HepG2 (cell line): ENCODE data around the gene OBSL1. TPM values are rescaled to one million over a fixed set of nuclear protein-coding genes. Genes with fewer than 3 reads are reported as not detected.
A peak's percentile ranks its signal among the peaks of the same experiment; 100 is the strongest.

Experiments
- ATAC-seq: fragments of 200-7000 bp; cut with Tn5 transposase; 3 replicates; pipeline ENCODE4 v1.9.1; 2020; ENCODE audit warnings: mild to moderate bottlenecking, moderate library complexity
- BruUV-seq: library from RNA; stranded (reverse); fragments of 400-500 nt; replicated peaks from 2 replicates; lab custom pipeline; 2021; lab: Mats Ljungman, UMichigan
- CTCF ChIA-PET: fragments of 300-600 bp; formaldehyde crosslinking; extraction: SDS; loops from one replicate; lab custom pipeline; 2021; ENCODE audit warnings: low total read pairs, inconsistent platforms, low intra/inter-chr PET ratio; lab: Yijun Ruan, JAX
- POLR2A ChIA-PET: fragments of 350-600 bp; sonication (Branson Sonifier 250); formaldehyde crosslinking; loops from one replicate; lab custom pipeline; 2020; ENCODE audit warnings: antibody characterized with exemption, inconsistent platforms; lab: Yijun Ruan, JAX
- DNase-seq: peaks from one replicate; pipeline ENCODE4 v3.0.0-alpha.2; 2015; ENCODE audit warnings: low spot score
- FAIRE-seq: peaks from 3 replicates; lab custom pipeline; 2011; peaks lifted over from hg19 to GRCh38; lab: Jason Lieb, UNC
- H2AFZ ChIP-seq: one replicate; pipeline ENCODE4 v1.6.1; 2011; ENCODE audit warnings: low read length, inconsistent platforms
- H3K27ac ChIP-seq: fragments of 300-600 bp; 3 replicates; pipeline ENCODE4 v1.8.0; 2011; ENCODE audit warnings: mixed run types, mild to moderate bottlenecking, mixed read lengths, low read length, inconsistent platforms; ENCODE audit not compliant: insufficient read depth; ENCODE audit errors: extremely low read length
- H3K27me3 ChIP-seq, 2 experiments: fragments of 200-600 bp in 1 of 2; 2 replicates in 1 of 2; 3 replicates in 1 of 2; pipeline versions ENCODE4 v1.6.0 to v1.8.0; 2011; ENCODE audit warnings: low read length in 2 of 2, mild to moderate bottlenecking in 2 of 2, moderate library complexity in 2 of 2, inconsistent platforms in 1 of 2; ENCODE audit not compliant: insufficient read depth in 2 of 2, control insufficient read depth in 1 of 2
- H3K36me3 ChIP-seq, 2 experiments: fragments of 200-600 bp in 1 of 2; replicated peaks in 1 of 2; 2 replicates in 1 of 2; 3 replicates in 1 of 2; pipeline versions ENCODE4 v1.5.1 to v1.8.0; 2011; ENCODE audit warnings: low read length in 2 of 2, inconsistent platforms in 1 of 2; ENCODE audit not compliant: insufficient read depth in 2 of 2, control insufficient read depth in 1 of 2
- H3K4me1 ChIP-seq: 2 replicates; pipeline ENCODE4 v1.5.1; 2012; ENCODE audit warnings: low read length, inconsistent platforms; ENCODE audit not compliant: insufficient read depth
- H3K4me2 ChIP-seq: 2 replicates; pipeline ENCODE4 v1.6.0; 2011; ENCODE audit warnings: low read depth, low read length, inconsistent platforms
- H3K4me3 ChIP-seq, 3 experiments: fragments of 200-600 bp in 1 of 3; sonication (generic), shearing (Covaris generic) in 1 of 3; replicated peaks in 1 of 3; 2 replicates each; pipeline ENCODE4 v1.5.1; 2011 to 2016; ENCODE audit warnings: low read length in 3 of 3, inconsistent platforms in 2 of 3, low read depth in 2 of 3, mild to moderate bottlenecking in 2 of 3, control low read depth in 1 of 3, mixed read lengths in 1 of 3; ENCODE audit not compliant: insufficient read depth in 1 of 3
- H3K79me2 ChIP-seq: one replicate; pipeline ENCODE4 v1.6.1; 2011; ENCODE audit warnings: low read length, inconsistent platforms; ENCODE audit not compliant: insufficient read depth
- H3K9ac ChIP-seq: 2 replicates; pipeline ENCODE4 v1.6.0; 2011; ENCODE audit warnings: mild to moderate bottlenecking, low read depth, low read length, inconsistent platforms; ENCODE audit not compliant: insufficient read depth
- H3K9me3 ChIP-seq: 2 replicates; pipeline ENCODE4 v1.5.1; 2012; ENCODE audit warnings: mild to moderate bottlenecking, low read length
- H4K20me1 ChIP-seq: 2 replicates; pipeline ENCODE4 v1.6.0; 2011; ENCODE audit warnings: inconsistent platforms, mild to moderate bottlenecking, low read length, moderate library complexity; ENCODE audit not compliant: insufficient read depth
- EZH2 ChIP-seq: conservative IDR thresholded peaks from 2 replicates; pipeline ENCODE4 v1.6.1; 2012; ENCODE audit warnings: mild to moderate bottlenecking, low read depth, low read length, moderate library complexity
- HNF4A ChIP-seq: sonication (generic); formaldehyde crosslinking; IDR thresholded peaks from 2 replicates; pipeline ENCODE4 v1.4.0; 2020; ENCODE audit warnings: missing genetic modification reagents
- KDM2A ChIP-seq: sonication (generic); formaldehyde crosslinking; IDR thresholded peaks from 2 replicates; pipeline ENCODE4 v1.4.0; 2020; ENCODE audit warnings: low read depth, missing genetic modification reagents, borderline replicate concordance
- KLF15 ChIP-seq: sonication (generic); formaldehyde crosslinking; IDR thresholded peaks from 2 replicates; pipeline ENCODE4 v1.8.1; 2023; ENCODE audit warnings: borderline replicate concordance, mild to moderate bottlenecking, inconsistent platforms, missing genetic modification reagents, mixed read lengths
- MXI1 ChIP-seq: IDR thresholded peaks from 3 replicates; pipeline ENCODE4 v1.6.1; 2012; ENCODE audit warnings: low read depth, low read length, inconsistent platforms, borderline replicate concordance
- NFE2L1 ChIP-seq: sonication (generic); formaldehyde crosslinking; IDR thresholded peaks from 2 replicates; pipeline ENCODE4 v1.4.0; 2020; ENCODE audit warnings: missing genetic modification reagents, mild to moderate bottlenecking, borderline replicate concordance
- PCBP1 ChIP-seq: fragments of 200-400 bp; formaldehyde crosslinking; IDR thresholded peaks from 2 replicates; pipeline ENCODE4 v1.6.1; 2017; ENCODE audit warnings: mild to moderate bottlenecking, low read depth, low read length, borderline replicate concordance
- PLRG1 ChIP-seq: fragments of 450-650 bp; conservative IDR thresholded peaks from 2 replicates; pipeline ENCODE4 v1.6.1; 2016
- POGZ ChIP-seq: sonication (generic); formaldehyde crosslinking; IDR thresholded peaks from 2 replicates; pipeline ENCODE4 v1.4.0; 2020; ENCODE audit warnings: mild to moderate bottlenecking, missing genetic modification reagents
- RORA ChIP-seq: sonication (generic); formaldehyde crosslinking; IDR thresholded peaks from 2 replicates; pipeline ENCODE4 v1.5.0; 2020; ENCODE audit warnings: mild to moderate bottlenecking, missing genetic modification reagents, moderate library complexity
- SNAI1 ChIP-seq: sonication (generic); formaldehyde crosslinking; IDR thresholded peaks from 2 replicates; pipeline ENCODE4 v1.5.0; 2020; ENCODE audit warnings: mild to moderate bottlenecking, missing genetic modification reagents, borderline replicate concordance
- TBP ChIP-seq: sonication (generic); formaldehyde crosslinking; IDR thresholded peaks from 2 replicates; pipeline ENCODE4 v1.5.0; 2020; ENCODE audit warnings: missing genetic modification reagents
- ZFX ChIP-seq: sonication (generic); formaldehyde crosslinking; IDR thresholded peaks from 2 replicates; pipeline ENCODE4 v1.4.0; 2020; ENCODE audit warnings: mild to moderate bottlenecking, low read depth, missing genetic modification reagents, moderate library complexity
- ZGPAT ChIP-seq: IDR thresholded peaks from 2 replicates; pipeline ENCODE4 v1.6.1; 2016; ENCODE audit warnings: mild to moderate bottlenecking
- ZNF33B ChIP-seq: sonication (generic); formaldehyde crosslinking; IDR thresholded peaks from 2 replicates; pipeline ENCODE4 v1.5.1; 2020; ENCODE audit warnings: mild to moderate bottlenecking, missing genetic modification reagents
- ZNF614 ChIP-seq: IDR thresholded peaks from 2 replicates; pipeline ENCODE4 v1.6.1; 2018; ENCODE audit warnings: missing biosample characterization, missing genetic modification reagents, inconsistent platforms, borderline replicate concordance
- ZNF709 ChIP-seq: sonication (generic); formaldehyde crosslinking; IDR thresholded peaks from 2 replicates; pipeline ENCODE4 v1.5.0; 2020; ENCODE audit warnings: mild to moderate bottlenecking, missing genetic modification reagents
- WGBS: methylation state at CpG from one replicate; pipeline ENCODE4 v1.1.6; 2017; ENCODE audit warnings: low lambda C conversion rate; 5-methylcytosine and 5-hydroxymethylcytosine counted together
- in situ Hi-C: cut with HindIII; loops from 2 replicates; pipeline ENCODE4 v1.10.0; 2017; ENCODE audit warnings: low pct_unique_long_range_greater_than_20kb; ENCODE audit not compliant: extremely low pct_ligation_motif_present
- intact Hi-C: fragments of 100-400 bp; cut with micrococcal nuclease; formaldehyde crosslinking; loops from one replicate; pipeline ENCODE4 v1.10.0; 2022; ENCODE audit not compliant: unreplicated experiment
- polyA plus RNA-seq, 8 experiments: library from polyadenylated mRNA; depleted of rRNA in 3 of 8; stranded (reverse) in 7 of 8; unstranded in 1 of 8; fragments of >200 nt; fragmentation: Illumina TruSeq in 4 of 8; extraction: Trizol in 4 of 8; gene quantifications; 2 replicates each; pipeline versions ENCODE4 v1.2.1 to v1.2.3, GENCODE V29; 2011 to 2016; ENCODE audit warnings: low read depth in 4 of 8, missing spikeins in 1 of 8, mixed read lengths in 1 of 8; ENCODE audit not compliant: insufficient read depth in 1 of 8
- total RNA-seq, 5 experiments: library from RNA; depleted of rRNA; stranded (reverse); fragments of >200 nt; fragmentation: Illumina TruSeq; extraction: Trizol; gene quantifications; 2 replicates each; pipeline ENCODE4 v1.2.3, GENCODE V29; 2016; ENCODE audit warnings: low read depth in 1 of 5
- TF ChIP-seq, protein P1 (sequence below): sonication (generic); formaldehyde crosslinking; IDR thresholded peaks from 2 replicates; pipeline ENCODE4 v1.5.1; 2020; ENCODE audit warnings: missing genetic modification reagents, mild to moderate bottlenecking, borderline replicate concordance
- TF ChIP-seq, protein P2 (sequence below): sonication (generic); formaldehyde crosslinking; IDR thresholded peaks from 2 replicates; pipeline ENCODE4 v1.8.0; 2023; ENCODE audit warnings: mild to moderate bottlenecking, missing genetic modification reagents
- TF ChIP-seq, protein P3 (sequence below): sonication (generic); formaldehyde crosslinking; IDR thresholded peaks from 2 replicates; pipeline ENCODE4 v1.8.1; 2022; ENCODE audit warnings: mild to moderate bottlenecking, missing genetic modification reagents

OBSL1 gene
- total and polyA plus RNA-seq, 2 of the 13 experiments (the other 11 are each of a cell fraction or from before 2014, with no cell fraction given): 86.7 to 218 TPM

GRCh38 chr2:219572237-219573001 lies 1.1 kb upstream of the OBSL1 start, which contains the start of gene INHA:
INHA (plus strand) TSS chr2:219572310; CDS start chr2:219572375, 65 bp downstream.
- no peaks in the 10 kb centered on the region for H4K20me1 ChIP-seq
- H3K27me3 ChIP-seq: no peaks in the 10 kb centered on the region
- H2AFZ ChIP-seq: no peak within 1 kb of the TSS
- intact Hi-C loops: no loop called here
- ChIA-PET CTCF (interaction anchor here (2.9 kb wide), 1 partner anchor 70 kb away, joined by 13 read pairs; no protein-coding TSS in a partner anchor), POLR2A (interaction anchor here (1.1 to 3.2 kb wide), 9 partner anchors 11 to 185 kb away, joined by 3 to 150 read pairs (median 12); partner anchors contain the start of genes CHPF, DNPEP, GMPPA and STK11IP)
- DNase-seq (no peak), FAIRE-seq (no peak), ATAC-seq (peak; percentile 0; the same call in 2 of the 3 replicates)
- H3K36me3 ChIP-seq: peaks cover 0 to 15% of the 10 kb centered on the region in 2 experiments
- no peaks in the 10 kb centered on the region for H3K9me3 ChIP-seq
- in situ Hi-C loops: no loop called here
- H3K27ac ChIP-seq: peak within 1 kb of the TSS; percentile 94
- peaks cover 75% of the 10 kb centered on the region for H3K4me1 ChIP-seq
- peak within 1 kb of the TSS; percentile 90 to 95 (median 94) for H3K4me3 ChIP-seq
- peaks cover 21% of the 10 kb centered on the region for H3K79me2 ChIP-seq
- peak within 1 kb of the TSS; percentile 88 for H3K9ac ChIP-seq
- 85% methylated on average over 8 of the region's 13 CpGs for WGBS
- H3K4me2 ChIP-seq: peak within 1 kb of the TSS; percentile 92
- TSS peak; percentile 81 for BruUV-seq
- TF ChIP-seq RORA: no peak
- TF ChIP-seq, protein P1, sequence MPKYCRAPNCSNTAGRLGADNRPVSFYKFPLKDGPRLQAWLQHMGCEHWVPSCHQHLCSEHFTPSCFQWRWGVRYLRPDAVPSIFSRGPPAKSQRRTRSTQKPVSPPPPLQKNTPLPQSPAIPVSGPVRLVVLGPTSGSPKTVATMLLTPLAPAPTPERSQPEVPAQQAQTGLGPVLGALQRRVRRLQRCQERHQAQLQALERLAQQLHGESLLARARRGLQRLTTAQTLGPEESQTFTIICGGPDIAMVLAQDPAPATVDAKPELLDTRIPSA (CRISPR knock-in tag): no peak
- no peak for TF ChIP-seq EZH2
- TF ChIP-seq, protein P2, sequence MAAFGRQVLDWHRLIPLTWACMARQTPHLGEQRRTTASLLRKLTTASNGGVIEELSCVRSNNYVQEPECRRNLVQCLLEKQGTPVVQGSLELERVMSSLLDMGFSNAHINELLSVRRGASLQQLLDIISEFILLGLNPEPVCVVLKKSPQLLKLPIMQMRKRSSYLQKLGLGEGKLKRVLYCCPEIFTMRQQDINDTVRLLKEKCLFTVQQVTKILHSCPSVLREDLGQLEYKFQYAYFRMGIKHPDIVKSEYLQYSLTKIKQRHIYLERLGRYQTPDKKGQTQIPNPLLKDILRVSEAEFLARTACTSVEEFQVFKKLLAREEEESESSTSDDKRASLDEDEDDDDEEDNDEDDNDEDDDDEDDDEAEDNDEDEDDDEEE (CRISPR knock-in tag): 0 out of 2 replicates have a peak, but pooled peaks have one; percentile 54
- peak; percentile 77; the same call in 1 of the 2 replicates for TF ChIP-seq NFE2L1 (CRISPR knock-in tag)
- no peak for TF ChIP-seq ZNF614 (CRISPR knock-in tag)
- TF ChIP-seq PCBP1: peak; percentile 78; the same call in 1 of the 2 replicates
- TF ChIP-seq, protein P3, sequence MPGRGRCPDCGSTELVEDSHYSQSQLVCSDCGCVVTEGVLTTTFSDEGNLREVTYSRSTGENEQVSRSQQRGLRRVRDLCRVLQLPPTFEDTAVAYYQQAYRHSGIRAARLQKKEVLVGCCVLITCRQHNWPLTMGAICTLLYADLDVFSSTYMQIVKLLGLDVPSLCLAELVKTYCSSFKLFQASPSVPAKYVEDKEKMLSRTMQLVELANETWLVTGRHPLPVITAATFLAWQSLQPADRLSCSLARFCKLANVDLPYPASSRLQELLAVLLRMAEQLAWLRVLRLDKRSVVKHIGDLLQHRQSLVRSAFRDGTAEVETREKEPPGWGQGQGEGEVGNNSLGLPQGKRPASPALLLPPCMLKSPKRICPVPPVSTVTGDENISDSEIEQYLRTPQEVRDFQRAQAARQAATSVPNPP: no peak
- TF ChIP-seq TBP (CRISPR knock-in tag): no peak
- no peak for TF ChIP-seq POGZ
- TF ChIP-seq ZNF33B (CRISPR knock-in tag): no peak
- no peak; the same call in 1 of the 2 replicates for TF ChIP-seq ZGPAT (CRISPR knock-in tag)
- TF ChIP-seq MXI1: no peak
- TF ChIP-seq SNAI1 (CRISPR knock-in tag): 0 out of 2 replicates have a peak, but pooled peaks have one; percentile 0
- TF ChIP-seq KDM2A (CRISPR knock-in tag): no peak
- TF ChIP-seq ZFX (CRISPR knock-in tag): no peak; the same call in 1 of the 2 replicates
- TF ChIP-seq ZNF709: 0 out of 2 replicates have a peak, but pooled peaks have one; percentile 55
- no peak for TF ChIP-seq PLRG1
- TF ChIP-seq HNF4A (CRISPR knock-in tag): no peak
- no peak for TF ChIP-seq KLF15 (CRISPR knock-in tag)
